Keratinocyte (primary cell): ENCODE results near the gene EIF4G1. TPM values are rescaled to one million over a fixed set of nuclear protein-coding genes. Genes with fewer than 3 reads are reported as not detected.
A peak's percentile ranks its signal among the peaks of the same experiment; 100 is the strongest.

Experiments used
- DNase-seq: peaks from one replicate; pipeline ENCODE4 v3.0.0-alpha.2; 2011; ENCODE audit warnings: low read depth, missing footprints, low spot score
- FAIRE-seq: peaks from 2 replicates; lab custom pipeline; 2011; peaks lifted over from hg19 to GRCh38; lab: Jason Lieb, UNC
- H2AFZ ChIP-seq: 2 replicates; pipeline ENCODE4 v1.6.0; 2012; ENCODE audit warnings: low read length, control low read depth, inconsistent platforms; ENCODE audit not compliant: control insufficient read depth
- H3K27ac ChIP-seq: 2 replicates; pipeline ENCODE4 v1.5.1; 2011; ENCODE audit warnings: low read length; ENCODE audit not compliant: control insufficient read depth, insufficient read depth
- H3K27me3 ChIP-seq: 3 replicates; pipeline ENCODE4 v1.6.0; 2011; ENCODE audit warnings: low read length; ENCODE audit not compliant: control insufficient read depth, insufficient read depth; ENCODE audit errors: extremely low read depth
- H3K36me3 ChIP-seq, 2 experiments: 2 replicates in 1 of 2; 3 replicates in 1 of 2; pipeline ENCODE4 v1.5.1; 2011; ENCODE audit warnings: low read length in 2 of 2, mild to moderate bottlenecking in 1 of 2; ENCODE audit not compliant: control insufficient read depth in 2 of 2, insufficient read depth in 2 of 2; ENCODE audit errors: extremely low read depth in 1 of 2
- H3K4me1 ChIP-seq: 3 replicates; pipeline ENCODE4 v1.5.1; 2011; ENCODE audit warnings: low read length; ENCODE audit not compliant: control insufficient read depth, insufficient read depth; ENCODE audit errors: extremely low read depth
- H3K4me2 ChIP-seq: 3 replicates; pipeline ENCODE4 v1.6.0; 2011; ENCODE audit warnings: low read depth, low read length; ENCODE audit not compliant: control insufficient read depth, insufficient read depth; ENCODE audit errors: extremely low read depth
- H3K4me3 ChIP-seq, 3 experiments: fragments of 200-600 bp in 1 of 3; sonication (generic) in 1 of 3; 2 replicates in 2 of 3; 3 replicates in 1 of 3; pipeline ENCODE4 v1.5.1; 2011 to 2016; ENCODE audit warnings: low read length in 3 of 3, mild to moderate bottlenecking in 3 of 3, control low read depth in 2 of 3, inconsistent platforms in 1 of 3, low read depth in 1 of 3, mixed read lengths in 1 of 3, mixed run types in 1 of 3, moderate library complexity in 1 of 3; ENCODE audit not compliant: control insufficient read depth in 2 of 3, insufficient read depth in 2 of 3; ENCODE audit errors: extremely low read depth in 1 of 3
- H3K79me2 ChIP-seq: 2 replicates; pipeline ENCODE4 v1.6.0; 2012; ENCODE audit warnings: low read length; ENCODE audit not compliant: control insufficient read depth, insufficient read depth
- H3K9ac ChIP-seq: 3 replicates; pipeline ENCODE4 v1.6.0; 2011; ENCODE audit warnings: low read length; ENCODE audit not compliant: control insufficient read depth, insufficient read depth; ENCODE audit errors: extremely low read depth
- H3K9me1 ChIP-seq: 3 replicates; pipeline ENCODE4 v1.6.0; 2011; ENCODE audit warnings: low read length; ENCODE audit not compliant: control insufficient read depth, insufficient read depth; ENCODE audit errors: extremely low read depth
- H3K9me3 ChIP-seq: 2 replicates; pipeline ENCODE4 v1.5.1; 2012; ENCODE audit warnings: low read depth, low read length; ENCODE audit not compliant: control insufficient read depth
- H4K20me1 ChIP-seq: 3 replicates; pipeline ENCODE4 v1.6.0; 2011; ENCODE audit warnings: low read length; ENCODE audit not compliant: control insufficient read depth, insufficient read depth; ENCODE audit errors: extremely low read depth
- EZH2 ChIP-seq: IDR thresholded peaks from one replicate; pipeline ENCODE4 v1.6.1; 2012; ENCODE audit warnings: inconsistent platforms, mild to moderate bottlenecking, low read length, moderate library complexity
- dilution Hi-C: fragments of 300-500 bp; cut with MboI; formaldehyde crosslinking; loops from one replicate; pipeline ENCODE4 v1.7.0; 2020; ENCODE audit warnings: low sequenced_read_pairs; ENCODE audit not compliant: extremely low pct_ligation_motif_present
- polyA plus RNA-seq, 5 experiments: library from polyadenylated mRNA; depleted of rRNA in 3 of 5; stranded (reverse) in 3 of 5; stranded (forward) in 1 of 5; unstranded in 1 of 5; fragments of >200 nt; gene quantifications; 1 replicate in 1 of 5; 2 replicates in 3 of 5; 3 replicates in 1 of 5; pipeline versions ENCODE4 v1.2.1 to v1.2.3, GENCODE V29; 2011 to 2012; ENCODE audit warnings: missing spikeins in 2 of 5, low read depth in 1 of 5, low replicate concordance in 1 of 5
- TF ChIP-seq, protein P1 (sequence below), 3 experiments: IDR thresholded peaks in 1 of 3; conservative IDR thresholded peaks in 1 of 3; optimal IDR thresholded peaks in 1 of 3; 2 replicates in 2 of 3; 3 replicates in 1 of 3; pipeline versions ENCODE3 to v1.5.1; 2011; ENCODE audit warnings: low read length in 3 of 3, mild to moderate bottlenecking in 3 of 3, moderate library complexity in 2 of 3, control low read depth in 1 of 3, inconsistent platforms in 1 of 3; ENCODE audit not compliant: insufficient read depth in 2 of 3; ENCODE audit errors: extremely low read depth in 1 of 3

EIF4G1 gene
- polyA plus RNA-seq, 1 donor (not counting 4 experiments of a cell fraction or from before 2014, with no cell fraction given): 225 TPM

DNA sequence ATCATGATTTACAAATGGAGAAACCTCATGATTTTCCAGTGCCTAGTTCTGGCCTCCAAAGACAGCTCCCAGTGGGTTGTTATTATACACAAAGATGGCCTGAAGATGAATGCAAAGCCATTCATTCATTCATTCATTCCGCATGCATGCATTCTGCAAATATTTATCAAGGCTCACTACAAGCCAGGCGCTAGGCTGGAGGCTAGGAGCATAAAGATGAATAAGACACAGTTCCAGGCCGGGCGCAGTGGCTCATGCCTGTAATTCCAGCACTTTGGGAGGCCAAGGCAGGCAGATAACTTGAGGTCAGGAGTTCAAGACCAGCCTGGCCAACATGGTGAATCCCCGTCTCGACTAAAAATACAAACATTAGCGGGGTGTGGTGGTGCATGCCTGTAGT lies 17.8 kb upstream of the EIF4G1 start:
- dilution Hi-C loops: no loop called here
- Histone ChIP-seq H3K79me2 (peaks cover 24% of the 10 kb centered on the region), H3K27ac (no peak overlapping the region), H3K4me1 (peaks cover 9% of the 10 kb centered on the region), H3K4me2 (no peak overlapping the region), H3K36me3 (peaks cover 3 to 9% of the 10 kb centered on the region in 2 experiments), H3K9me3 (no peaks in the 10 kb centered on the region), H3K9me1 (no peaks in the 10 kb centered on the region), H4K20me1 (peaks cover 1% of the 10 kb centered on the region), H3K4me3 (no peak overlapping the region), H3K27me3 (no peaks in the 10 kb centered on the region), H2AFZ (no peak overlapping the region), H3K9ac (no peak overlapping the region)
- TF ChIP-seq, protein P1, sequence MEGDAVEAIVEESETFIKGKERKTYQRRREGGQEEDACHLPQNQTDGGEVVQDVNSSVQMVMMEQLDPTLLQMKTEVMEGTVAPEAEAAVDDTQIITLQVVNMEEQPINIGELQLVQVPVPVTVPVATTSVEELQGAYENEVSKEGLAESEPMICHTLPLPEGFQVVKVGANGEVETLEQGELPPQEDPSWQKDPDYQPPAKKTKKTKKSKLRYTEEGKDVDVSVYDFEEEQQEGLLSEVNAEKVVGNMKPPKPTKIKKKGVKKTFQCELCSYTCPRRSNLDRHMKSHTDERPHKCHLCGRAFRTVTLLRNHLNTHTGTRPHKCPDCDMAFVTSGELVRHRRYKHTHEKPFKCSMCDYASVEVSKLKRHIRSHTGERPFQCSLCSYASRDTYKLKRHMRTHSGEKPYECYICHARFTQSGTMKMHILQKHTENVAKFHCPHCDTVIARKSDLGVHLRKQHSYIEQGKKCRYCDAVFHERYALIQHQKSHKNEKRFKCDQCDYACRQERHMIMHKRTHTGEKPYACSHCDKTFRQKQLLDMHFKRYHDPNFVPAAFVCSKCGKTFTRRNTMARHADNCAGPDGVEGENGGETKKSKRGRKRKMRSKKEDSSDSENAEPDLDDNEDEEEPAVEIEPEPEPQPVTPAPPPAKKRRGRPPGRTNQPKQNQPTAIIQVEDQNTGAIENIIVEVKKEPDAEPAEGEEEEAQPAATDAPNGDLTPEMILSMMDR (optimal IDR thresholded peaks at IDR 0.05 in 1 of 3, IDR thresholded peaks at IDR 0.05 in 1 of 3, conservative IDR thresholded peaks at IDR 0.05 in 1 of 3; ENCODE audit: extremely low read depth in 1 of 3, insufficient read depth in 2 of 3, low read length in 3 of 3): no peak
- TF ChIP-seq EZH2: no peak
- DNase-seq (no peak), FAIRE-seq (no peak)

DNA sequence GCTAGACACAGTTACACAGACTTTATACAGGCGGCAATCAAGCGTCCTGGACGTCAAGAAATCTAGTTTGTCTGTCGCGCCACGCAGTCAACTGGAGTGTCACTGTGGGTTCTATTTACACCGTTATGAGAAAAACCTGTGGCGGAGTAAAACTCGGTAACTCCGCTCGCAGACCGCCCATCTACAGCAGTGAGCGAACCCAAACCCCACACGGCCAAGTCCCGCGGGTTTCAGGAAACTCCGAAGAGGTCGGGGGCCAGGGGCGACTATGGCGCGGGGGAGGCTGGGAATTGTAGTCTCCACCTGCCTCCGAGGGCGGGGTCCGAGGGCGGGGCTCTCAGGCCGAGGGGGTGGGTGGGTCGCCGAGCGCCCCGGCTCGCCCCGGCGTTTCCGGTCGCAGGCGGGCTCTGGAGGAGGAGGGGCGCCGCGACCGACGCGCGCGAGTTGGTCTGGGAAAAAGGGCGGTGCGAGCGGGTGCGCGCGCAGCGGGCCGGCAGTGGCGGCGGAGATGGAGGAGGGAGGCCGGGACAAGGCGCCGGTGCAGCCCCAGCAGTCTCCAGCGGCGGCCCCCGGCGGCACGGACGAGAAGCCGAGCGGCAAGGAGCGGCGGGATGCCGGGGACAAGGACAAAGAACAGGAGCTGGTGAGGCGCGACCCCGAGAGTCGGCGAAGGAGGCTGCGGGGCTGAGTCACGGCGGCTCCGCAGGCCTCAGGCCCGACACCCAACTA lies 15.5 kb upstream of the EIF4G1 start, which contains the start of gene PSMD2:
Gene PSMD2, plus strand, starts transcription at position 483 of the 729 bp plus-strand sequence. Its CDS starts 26 bp downstream, at position 509.
- TF ChIP-seq, protein P1 (optimal IDR thresholded peaks at IDR 0.05 in 1 of 3, IDR thresholded peaks at IDR 0.05 in 1 of 3, conservative IDR thresholded peaks at IDR 0.05 in 1 of 3; ENCODE audit: extremely low read depth in 1 of 3, insufficient read depth in 2 of 3, low read length in 3 of 3): no peak
- TF ChIP-seq EZH2: no peak
- H3K79me2 ChIP-seq: peaks cover 47% of the 10 kb centered on the region
- H3K9me3 ChIP-seq: no peaks in the 10 kb centered on the region
- no peak for FAIRE-seq
- peaks cover 7% of the 10 kb centered on the region for H4K20me1 ChIP-seq
- no peak for DNase-seq
- H3K36me3 ChIP-seq: peaks cover 22 to 27% of the 10 kb centered on the region in 2 experiments
- dilution Hi-C loops: no loop called here
- peak within 1 kb of the TSS; percentile 90 to 99 (median 90) for H3K4me3 ChIP-seq
- peak within 1 kb of the TSS; percentile 99 for H2AFZ ChIP-seq
- H3K4me1 ChIP-seq: peaks cover 9% of the 10 kb centered on the region
- no peaks in the 10 kb centered on the region for H3K9me1 ChIP-seq
- no peaks in the 10 kb centered on the region for H3K27me3 ChIP-seq
- peak within 1 kb of the TSS; percentile 84 for H3K27ac ChIP-seq
- peak within 1 kb of the TSS; percentile 94 for H3K9ac ChIP-seq
- peak within 1 kb of the TSS; percentile 85 for H3K4me2 ChIP-seq
